GM18507 (cell line): ENCODE results near the gene FOXJ1.

Experiments
- DNase-seq: peaks from one replicate; pipeline ENCODE4 v3.0.0; 2011; ENCODE audit warnings: low read depth; ENCODE audit not compliant: insufficient read length; ENCODE audit errors: extremely low spot score
- FAIRE-seq: peaks from 2 replicates; lab custom pipeline; 2011; peaks lifted over from hg19 to GRCh38; lab: Jason Lieb, UNC

The FOXJ1 gene

GRCh38 chr17:76146053-76146851, 5.2 kb upstream of the FOXJ1 start:
- FAIRE-seq, result peak; percentile 39
- DNase-seq, result no peak

- FAIRE-seq, result peak; percentile 84
- DNase-seq, result no peak
These were observed 4.4 kb upstream of the FOXJ1 start for GRCh38 chr17:76145231-76146052.

DNA sequence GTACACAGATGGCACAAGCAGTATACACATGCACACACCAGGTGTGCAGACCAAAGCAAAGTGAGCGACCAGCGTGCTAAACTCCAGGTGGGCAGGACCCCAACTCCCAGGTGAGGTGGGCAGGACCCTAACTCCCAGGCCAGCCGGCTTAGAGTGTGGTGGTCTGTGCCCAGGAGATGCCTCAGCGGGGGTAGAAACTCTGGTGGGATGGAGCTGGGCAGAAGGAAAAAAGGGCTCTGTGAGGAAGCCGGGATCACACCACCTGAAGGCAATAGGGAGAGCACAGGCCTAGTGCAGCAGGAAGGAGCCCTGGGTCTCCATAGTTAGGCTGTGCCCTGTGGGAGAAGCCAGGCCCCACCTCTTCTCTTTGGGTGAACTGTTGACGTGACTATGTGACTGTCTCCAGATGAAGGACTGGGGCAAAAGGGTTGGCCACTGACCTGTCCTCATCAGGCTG, 1.6 kb upstream of the FOXJ1 start:
- FAIRE-seq (no peak), DNase-seq (no peak)

DNA sequence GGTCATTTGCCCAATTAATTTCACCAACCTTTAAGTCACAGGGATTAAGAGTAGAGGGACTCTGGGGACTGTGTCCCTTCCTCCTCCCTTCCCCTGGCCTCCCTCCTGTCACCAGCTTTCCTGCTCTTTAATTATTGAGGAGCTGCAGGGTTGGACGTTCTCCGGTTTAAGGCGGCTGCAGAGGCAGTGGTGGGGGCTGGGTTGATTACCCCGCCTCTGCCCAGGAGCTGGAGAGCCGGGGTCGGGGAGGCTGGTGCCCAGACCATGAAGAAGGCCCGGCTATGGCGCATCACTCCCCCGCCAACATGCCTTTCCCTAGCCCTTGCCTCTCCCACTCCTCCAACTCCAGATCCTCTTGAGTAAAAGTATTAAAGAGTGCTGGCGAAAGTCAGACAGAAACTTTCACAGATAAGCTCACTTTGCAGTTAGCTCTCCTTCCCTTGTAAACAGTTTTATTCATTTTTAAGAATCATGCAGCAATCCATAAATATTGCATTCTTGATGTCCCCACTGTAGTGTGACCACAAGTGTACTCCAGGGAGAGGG, 1.1 kb upstream of the FOXJ1 start:
- no peak for FAIRE-seq
- no peak for DNase-seq

GRCh38 chr17:76140661-76141211, 309 bp downstream of the FOXJ1 start:
- no peak for FAIRE-seq
- DNase-seq, result no peak

DNA sequence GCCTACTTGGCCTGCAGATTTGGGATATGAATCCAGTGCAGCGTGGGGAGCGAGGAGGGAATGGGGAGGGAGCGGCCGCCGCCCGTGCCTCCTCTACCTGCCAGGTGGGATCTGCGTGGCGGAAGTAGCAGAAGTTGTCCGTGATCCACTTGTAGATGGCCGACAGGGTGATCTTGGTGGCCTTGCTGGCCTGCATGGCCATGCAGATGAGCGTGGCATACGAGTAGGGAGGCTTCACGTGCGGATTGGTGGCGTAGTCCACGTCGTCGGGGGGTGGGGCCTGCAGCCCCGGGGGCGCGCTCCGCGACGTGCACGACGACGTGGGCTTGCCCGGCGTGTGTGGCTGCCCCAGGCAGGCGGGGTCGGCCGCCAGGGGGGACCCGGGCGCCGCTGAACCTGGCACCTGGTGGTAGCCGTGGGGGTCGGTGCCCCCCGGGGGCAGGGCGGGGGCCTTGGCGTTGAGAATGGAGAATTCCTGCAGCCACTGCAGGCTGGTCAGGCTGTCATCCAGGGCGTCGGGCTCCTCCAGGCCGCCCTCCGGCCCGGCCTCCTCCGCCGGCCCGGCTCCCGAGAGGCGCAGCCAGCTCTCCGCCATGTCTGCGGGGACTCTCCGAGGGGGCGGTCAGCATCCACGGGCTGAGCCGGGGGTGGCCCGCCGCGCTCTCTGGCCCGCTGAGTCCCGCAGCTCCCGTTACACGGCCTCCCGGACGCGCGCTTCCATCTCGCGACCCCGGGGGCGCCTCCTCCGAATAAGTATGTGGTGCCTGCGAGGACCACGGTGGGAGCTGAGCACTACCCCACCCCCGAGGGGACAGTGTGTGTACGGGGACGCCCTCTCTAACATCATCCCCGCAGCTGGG, 1.0 kb downstream of the FOXJ1 start:
- DNase-seq, result no peak
- FAIRE-seq, result no peak

- FAIRE-seq (no peak), DNase-seq (no peak)
These were observed 1.9 kb downstream of the FOXJ1 start for GRCh38 chr17:76138896-76139752.

- no peak for DNase-seq
- FAIRE-seq, result no peak
These were observed 2.7 kb downstream of the FOXJ1 start for GRCh38 chr17:76138234-76138895.

DNA sequence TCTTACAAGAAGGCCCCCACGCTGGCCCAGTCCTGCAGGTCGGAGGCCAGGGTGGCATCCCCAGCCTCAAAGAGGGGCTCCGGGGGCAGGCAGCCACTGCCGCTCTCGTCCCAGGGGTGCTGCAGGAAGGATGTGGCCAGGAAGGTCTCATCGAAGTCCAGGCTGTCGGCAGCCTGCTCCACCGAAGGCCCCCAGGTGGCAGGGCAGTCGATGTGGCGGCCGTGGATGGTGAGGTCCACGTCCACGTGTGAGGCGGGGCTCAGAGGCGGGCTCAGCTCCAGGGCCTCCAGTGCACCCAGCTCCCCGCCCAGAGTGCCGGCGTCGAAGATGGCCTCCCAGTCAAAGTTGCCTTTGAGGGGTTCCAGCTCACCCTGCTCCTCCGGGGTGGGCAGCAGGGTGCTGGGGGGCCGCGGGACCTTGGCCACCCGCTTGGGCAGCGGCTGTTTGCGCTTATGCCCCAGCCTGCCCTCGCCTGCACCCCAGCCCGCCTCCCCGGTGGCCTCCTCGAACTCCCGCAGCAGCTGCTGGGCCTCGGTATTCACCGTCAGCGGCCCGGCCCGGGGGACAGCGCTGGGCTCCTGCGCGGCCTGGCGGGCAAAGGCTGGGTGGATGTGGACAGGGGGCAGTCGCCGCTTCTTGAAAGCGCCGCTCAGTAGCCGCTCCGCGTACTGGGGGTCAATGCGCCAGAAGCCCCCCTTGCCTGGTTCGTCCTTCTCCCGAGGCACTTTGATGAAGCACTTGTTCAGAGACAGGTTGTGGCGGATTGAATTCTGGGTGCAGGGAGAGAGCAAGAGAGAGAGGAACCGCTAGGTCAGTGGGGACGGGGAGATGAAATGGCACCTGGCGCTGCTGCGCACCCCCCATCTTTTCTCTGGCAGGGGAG, 3.5 kb downstream of the FOXJ1 start:
- DNase-seq, result no peak

DNA sequence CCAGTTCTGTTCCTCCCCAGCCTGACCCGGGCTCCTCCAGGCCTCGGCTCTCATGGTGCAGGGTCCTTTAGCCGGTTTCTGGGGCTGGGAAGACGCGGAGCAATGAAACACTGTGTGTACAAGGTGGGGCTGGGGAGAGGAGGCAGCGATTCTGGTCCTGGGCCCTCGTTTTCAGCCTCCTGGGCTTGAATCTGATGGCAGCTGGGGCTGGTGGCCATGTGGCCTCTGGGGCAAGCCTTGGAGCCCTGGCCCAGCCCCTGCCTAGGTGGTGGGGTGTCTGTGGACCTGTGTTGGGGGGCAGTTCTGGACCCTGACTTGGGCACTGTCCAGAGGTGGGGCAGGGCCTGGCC, 4.1 kb downstream of the FOXJ1 start:
- FAIRE-seq, result no peak

More for the DNA sequence above, 3.5 kb downstream of the FOXJ1 start:
- FAIRE-seq, result no peak

DNA sequence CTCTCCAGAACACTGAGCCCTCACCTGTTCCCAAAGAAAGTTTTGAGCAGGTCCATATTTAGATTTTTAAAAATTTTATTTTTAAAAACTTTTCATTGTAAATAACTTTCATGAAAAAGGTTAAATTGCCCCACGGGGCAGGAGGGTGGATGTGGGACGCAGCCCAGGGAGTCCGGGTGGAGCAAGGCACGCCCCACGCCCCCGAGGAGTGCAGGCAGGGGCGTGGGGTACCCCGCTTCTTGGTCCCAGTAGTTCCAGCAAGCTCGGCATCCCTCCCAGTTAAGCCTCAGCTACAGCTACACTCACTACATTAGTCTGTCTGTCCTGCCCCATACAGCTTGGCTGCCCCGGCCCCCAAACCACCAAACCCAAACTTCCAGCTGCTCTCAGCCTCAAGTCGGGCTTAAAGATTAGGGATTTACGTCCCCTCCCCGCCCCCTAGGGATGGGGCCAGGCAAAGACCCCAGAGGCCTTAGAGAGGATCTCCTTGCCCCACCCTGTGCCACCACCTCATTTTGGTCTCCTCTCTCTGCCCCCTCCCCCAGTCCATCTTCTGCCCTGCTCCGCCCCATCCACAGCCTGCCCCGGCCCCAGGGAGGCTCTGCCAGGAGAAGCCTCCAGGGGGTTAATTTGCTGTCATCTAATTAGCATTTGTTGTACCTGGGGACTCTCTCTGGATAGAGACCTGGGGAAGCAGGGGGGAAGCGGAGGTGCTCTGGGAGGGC, 4.6 kb downstream of the FOXJ1 start:
- DNase-seq, result no peak
- no peak for FAIRE-seq

More for the DNA sequence above, 4.1 kb downstream of the FOXJ1 start:
- DNase-seq, result no peak

- no peak for DNase-seq
- FAIRE-seq, result no peak
These were observed 5.2 kb downstream of the FOXJ1 start for GRCh38 chr17:76135810-76136188.

DNA sequence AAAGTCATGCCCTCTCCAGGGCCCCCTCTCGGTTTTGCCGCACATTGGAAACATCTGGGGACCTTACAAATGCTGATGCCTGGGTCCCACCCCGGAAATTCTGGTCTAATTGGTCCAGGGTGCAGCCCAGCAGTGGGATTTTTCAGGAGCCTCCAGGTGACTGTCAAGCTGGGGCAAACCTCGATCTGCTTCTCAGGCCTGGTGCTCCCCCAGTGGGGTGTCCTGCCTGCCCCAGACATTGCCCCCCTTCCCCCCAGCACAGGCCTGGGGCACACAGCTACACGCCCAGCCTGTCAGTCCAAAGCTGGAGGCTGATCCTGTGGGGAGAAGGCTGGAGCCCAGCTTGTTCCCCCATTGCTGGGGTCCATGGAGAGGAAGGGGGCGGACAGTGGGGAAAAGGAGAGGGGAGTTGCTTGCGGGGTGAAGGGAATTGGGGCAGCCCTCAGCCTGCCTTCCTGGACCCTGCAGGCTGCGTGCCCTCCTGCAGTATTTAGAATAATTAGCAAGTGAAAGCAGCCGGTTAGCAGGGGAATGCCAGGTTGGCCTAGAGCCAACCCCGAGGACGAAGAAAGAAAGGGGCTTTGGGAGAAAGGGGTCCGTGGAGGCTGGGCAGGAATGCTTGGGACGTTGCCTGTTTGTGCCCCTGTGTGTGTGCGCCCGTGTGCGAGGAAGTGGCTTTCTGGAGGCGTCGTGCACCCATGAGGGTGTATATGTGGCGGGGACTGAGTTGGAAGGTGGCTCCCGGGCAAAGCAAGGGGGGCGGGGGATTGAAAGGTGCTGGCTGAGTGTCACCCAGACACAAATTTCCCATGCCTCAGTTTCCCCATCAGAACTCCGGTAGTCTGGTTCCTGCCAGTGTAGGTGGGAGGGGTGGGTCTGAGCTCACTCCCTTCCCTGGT, 5.9 kb downstream of the FOXJ1 start:
- FAIRE-seq (no peak), DNase-seq (no peak)

GRCh38 chr17:76132574-76133338, 8.3 kb downstream of the FOXJ1 start:
- FAIRE-seq (no peak), DNase-seq (no peak)
